A549 (cell line): ENCODE results near the gene SMG6.

Experiments
- CBX8 ChIP-seq: fragments of 200-600 bp; sonication (generic); IDR thresholded peaks from 2 replicates; pipeline ENCODE4 v1.6.1; 2016
- GATA3 ChIP-seq: IDR thresholded peaks from 2 replicates; pipeline ENCODE4 v1.6.1; 2012; ENCODE audit warnings: borderline replicate concordance
- POLR2A ChIP-seq: IDR thresholded peaks from 2 replicates; pipeline ENCODE4 v1.6.1; 2012; ENCODE audit warnings: mild to moderate bottlenecking, low read length
- TF ChIP-seq, protein P1 (sequence below): IDR thresholded peaks from 2 replicates; pipeline ENCODE4 v1.6.1; 2012
- TF ChIP-seq, protein P2 (sequence below): fragments of >200 bp; sonication (Bioruptor Twin); formaldehyde crosslinking; IDR thresholded peaks from 3 replicates; pipeline ENCODE4 v1.5.1; 2016

DNA sequence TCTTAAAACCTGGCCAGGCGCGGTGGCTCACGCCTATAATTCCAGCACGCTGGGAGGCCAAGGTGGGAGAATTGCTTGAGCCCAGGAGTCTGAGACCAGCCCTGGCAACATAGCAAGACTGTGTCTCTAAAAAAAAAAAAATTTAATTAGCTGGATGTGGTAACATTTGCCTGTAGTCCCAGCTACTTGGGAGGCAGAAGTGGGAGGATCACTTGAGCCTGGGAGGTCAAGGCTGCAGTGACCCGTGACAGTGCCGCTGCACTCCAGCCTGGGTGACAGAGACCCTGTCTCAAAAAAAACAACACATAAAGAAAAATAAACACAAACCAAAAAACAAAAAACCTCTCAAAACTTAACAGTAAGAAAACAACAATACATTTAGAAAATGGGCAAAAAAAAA lies 106.3 kb downstream of the SMG6 start:
- TF ChIP-seq, protein P1, sequence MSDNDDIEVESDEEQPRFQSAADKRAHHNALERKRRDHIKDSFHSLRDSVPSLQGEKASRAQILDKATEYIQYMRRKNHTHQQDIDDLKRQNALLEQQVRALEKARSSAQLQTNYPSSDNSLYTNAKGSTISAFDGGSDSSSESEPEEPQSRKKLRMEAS, result no peak
- TF ChIP-seq POLR2A, result no peak
- TF ChIP-seq, protein P2, sequence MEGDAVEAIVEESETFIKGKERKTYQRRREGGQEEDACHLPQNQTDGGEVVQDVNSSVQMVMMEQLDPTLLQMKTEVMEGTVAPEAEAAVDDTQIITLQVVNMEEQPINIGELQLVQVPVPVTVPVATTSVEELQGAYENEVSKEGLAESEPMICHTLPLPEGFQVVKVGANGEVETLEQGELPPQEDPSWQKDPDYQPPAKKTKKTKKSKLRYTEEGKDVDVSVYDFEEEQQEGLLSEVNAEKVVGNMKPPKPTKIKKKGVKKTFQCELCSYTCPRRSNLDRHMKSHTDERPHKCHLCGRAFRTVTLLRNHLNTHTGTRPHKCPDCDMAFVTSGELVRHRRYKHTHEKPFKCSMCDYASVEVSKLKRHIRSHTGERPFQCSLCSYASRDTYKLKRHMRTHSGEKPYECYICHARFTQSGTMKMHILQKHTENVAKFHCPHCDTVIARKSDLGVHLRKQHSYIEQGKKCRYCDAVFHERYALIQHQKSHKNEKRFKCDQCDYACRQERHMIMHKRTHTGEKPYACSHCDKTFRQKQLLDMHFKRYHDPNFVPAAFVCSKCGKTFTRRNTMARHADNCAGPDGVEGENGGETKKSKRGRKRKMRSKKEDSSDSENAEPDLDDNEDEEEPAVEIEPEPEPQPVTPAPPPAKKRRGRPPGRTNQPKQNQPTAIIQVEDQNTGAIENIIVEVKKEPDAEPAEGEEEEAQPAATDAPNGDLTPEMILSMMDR, result no peak
- no peak for TF ChIP-seq GATA3
- no peak for TF ChIP-seq CBX8
